ENCODE measurements around the gene IFNGR2.

IFNGR2 gene

GRCh38 chr21:33412832-33413519 is 9.8 kb downstream of the IFNGR2 start:
- H3K9me3 ChIP-seq (ENCODE audit: control insufficient read depth in 5 of 5, low read length in 5 of 5) = no peaks in the 10 kb centered on the region
- no peaks in the 10 kb centered on the region for H3K27me3 ChIP-seq (ENCODE audit: control insufficient read depth in 5 of 5, insufficient read depth in 4 of 5, low read length in 5 of 5)
- peaks cover 9 to 53% (median 38%) of the 10 kb centered on the region in 5 donors for H3K36me3 ChIP-seq (ENCODE audit: control insufficient read depth in 5 of 5, insufficient read depth in 5 of 5, low read length in 5 of 5)
- peak overlapping the region; percentile 37 for H3K27ac ChIP-seq (ENCODE audit: low read depth, low read length)
- H3K4me3 ChIP-seq (ENCODE audit: low read depth in 1 of 5, low read length in 5 of 5) = no peak overlapping the region
- peaks cover 5 to 71% (median 34%) of the 10 kb centered on the region in 5 donors for H3K4me1 ChIP-seq (ENCODE audit: control insufficient read depth in 5 of 5, insufficient read depth in 5 of 5, low read length in 5 of 5)
- H3K9ac ChIP-seq (ENCODE audit: low read length in 5 of 5) = peak overlapping the region in 1 of 5 donors; percentile 16

- Histone ChIP-seq H3K9ac (ENCODE audit: low read length in 5 of 5) (no peak overlapping the region), H3K36me3 (ENCODE audit: control insufficient read depth in 5 of 5, insufficient read depth in 5 of 5, low read length in 5 of 5) (peaks cover 9 to 55% (median 38%) of the 10 kb centered on the region in 5 donors), H3K4me1 (ENCODE audit: control insufficient read depth in 5 of 5, insufficient read depth in 5 of 5, low read length in 5 of 5) (peaks cover 5 to 74% (median 44%) of the 10 kb centered on the region in 5 donors), H3K4me3 (ENCODE audit: low read depth in 1 of 5, low read length in 5 of 5) (no peak overlapping the region), H3K27me3 (ENCODE audit: control insufficient read depth in 5 of 5, insufficient read depth in 4 of 5, low read length in 5 of 5) (no peaks in the 10 kb centered on the region), H3K9me3 (ENCODE audit: control insufficient read depth in 5 of 5, low read length in 5 of 5) (no peaks in the 10 kb centered on the region), H3K27ac (ENCODE audit: low read depth, low read length) (peak overlapping the region; percentile 37)
These were observed 10.9 kb downstream of the IFNGR2 start for GRCh38 chr21:33414068-33414467.

GRCh38 chr21:33414926-33415325 is 11.7 kb downstream of the IFNGR2 start:
- Histone ChIP-seq H3K27me3 (ENCODE audit: control insufficient read depth in 5 of 5, insufficient read depth in 4 of 5, low read length in 5 of 5) (no peaks in the 10 kb centered on the region), H3K9me3 (ENCODE audit: control insufficient read depth in 5 of 5, low read length in 5 of 5) (no peaks in the 10 kb centered on the region), H3K9ac (ENCODE audit: low read length in 5 of 5) (no peak overlapping the region), H3K27ac (ENCODE audit: low read depth, low read length) (no peak overlapping the region), H3K36me3 (ENCODE audit: control insufficient read depth in 5 of 5, insufficient read depth in 5 of 5, low read length in 5 of 5) (peaks cover 9 to 59% (median 39%) of the 10 kb centered on the region in 5 donors), H3K4me1 (ENCODE audit: control insufficient read depth in 5 of 5, insufficient read depth in 5 of 5, low read length in 5 of 5) (peaks cover 9 to 73% (median 44%) of the 10 kb centered on the region in 5 donors), H3K4me3 (ENCODE audit: low read depth in 1 of 5, low read length in 5 of 5) (no peak overlapping the region)

GRCh38 chr21:33418691-33419090 is 15.5 kb downstream of the IFNGR2 start:
- peak overlapping the region; percentile 99 for H3K27ac ChIP-seq (ENCODE audit: low read depth, low read length)
- no peak overlapping the region for H3K4me3 ChIP-seq (ENCODE audit: low read depth in 1 of 5, low read length in 5 of 5)
- no peaks in the 10 kb centered on the region for H3K27me3 ChIP-seq (ENCODE audit: control insufficient read depth in 5 of 5, insufficient read depth in 4 of 5, low read length in 5 of 5)
- H3K9me3 ChIP-seq (ENCODE audit: control insufficient read depth in 5 of 5, low read length in 5 of 5) = no peaks in the 10 kb centered on the region
- H3K4me1 ChIP-seq (ENCODE audit: control insufficient read depth in 5 of 5, insufficient read depth in 5 of 5, low read length in 5 of 5) = peaks cover 8 to 54% (median 32%) of the 10 kb centered on the region in 5 donors
- H3K36me3 ChIP-seq (ENCODE audit: control insufficient read depth in 5 of 5, insufficient read depth in 5 of 5, low read length in 5 of 5) = peaks cover 12 to 59% (median 44%) of the 10 kb centered on the region in 5 donors
- H3K9ac ChIP-seq (ENCODE audit: low read length in 5 of 5) = peak overlapping the region in 3 of 5 donors; percentile 17 to 76 (median 30)

GRCh38 chr21:33419538-33420123 is 16.4 kb downstream of the IFNGR2 start:
- Histone ChIP-seq H3K27me3 (ENCODE audit: control insufficient read depth in 5 of 5, insufficient read depth in 4 of 5, low read length in 5 of 5) (no peaks in the 10 kb centered on the region), H3K27ac (ENCODE audit: low read depth, low read length) (peak overlapping the region; percentile 99), H3K4me3 (ENCODE audit: low read depth in 1 of 5, low read length in 5 of 5) (peak overlapping the region in 2 of 5 donors; percentile 2 to 35), H3K36me3 (ENCODE audit: control insufficient read depth in 5 of 5, insufficient read depth in 5 of 5, low read length in 5 of 5) (peaks cover 12 to 61% (median 49%) of the 10 kb centered on the region in 5 donors), H3K4me1 (ENCODE audit: control insufficient read depth in 5 of 5, insufficient read depth in 5 of 5, low read length in 5 of 5) (peaks cover 9 to 45% (median 32%) of the 10 kb centered on the region in 5 donors), H3K9ac (ENCODE audit: low read length in 5 of 5) (peak overlapping the region; percentile 11 to 96 (median 65)), H3K9me3 (ENCODE audit: control insufficient read depth in 5 of 5, low read length in 5 of 5) (no peaks in the 10 kb centered on the region)

GRCh38 chr21:33421713-33422393 is 18.6 kb downstream of the IFNGR2 start:
- H3K4me3 ChIP-seq (ENCODE audit: low read depth in 1 of 5, low read length in 5 of 5) = no peak overlapping the region
- no peak overlapping the region for H3K9ac ChIP-seq (ENCODE audit: low read length in 5 of 5)
- peak overlapping the region; percentile 99 for H3K27ac ChIP-seq (ENCODE audit: low read depth, low read length)
- H3K9me3 ChIP-seq (ENCODE audit: control insufficient read depth in 5 of 5, low read length in 5 of 5) = no peaks in the 10 kb centered on the region
- H3K27me3 ChIP-seq (ENCODE audit: control insufficient read depth in 5 of 5, insufficient read depth in 4 of 5, low read length in 5 of 5) = no peaks in the 10 kb centered on the region
- H3K36me3 ChIP-seq (ENCODE audit: control insufficient read depth in 5 of 5, insufficient read depth in 5 of 5, low read length in 5 of 5) = peaks cover 8 to 64% (median 46%) of the 10 kb centered on the region in 5 donors
- H3K4me1 ChIP-seq (ENCODE audit: control insufficient read depth in 5 of 5, insufficient read depth in 5 of 5, low read length in 5 of 5) = peaks cover 9 to 32% (median 31%) of the 10 kb centered on the region in 5 donors

- H3K27ac ChIP-seq (ENCODE audit: low read depth, low read length) = no peak overlapping the region
- no peaks in the 10 kb centered on the region for H3K9me3 ChIP-seq (ENCODE audit: control insufficient read depth in 5 of 5, low read length in 5 of 5)
- no peak overlapping the region for H3K4me3 ChIP-seq (ENCODE audit: low read depth in 1 of 5, low read length in 5 of 5)
- no peak overlapping the region for H3K9ac ChIP-seq (ENCODE audit: low read length in 5 of 5)
- peaks cover 8 to 78% (median 57%) of the 10 kb centered on the region in 5 donors for H3K36me3 ChIP-seq (ENCODE audit: control insufficient read depth in 5 of 5, insufficient read depth in 5 of 5, low read length in 5 of 5)
- H3K4me1 ChIP-seq (ENCODE audit: control insufficient read depth in 5 of 5, insufficient read depth in 5 of 5, low read length in 5 of 5) = peaks cover 9 to 27% (median 23%) of the 10 kb centered on the region in 5 donors
- no peaks in the 10 kb centered on the region for H3K27me3 ChIP-seq (ENCODE audit: control insufficient read depth in 5 of 5, insufficient read depth in 4 of 5, low read length in 5 of 5)
These were observed 21.0 kb downstream of the IFNGR2 start for GRCh38 chr21:33424214-33424613.

- no peak overlapping the region for H3K9ac ChIP-seq (ENCODE audit: low read length in 5 of 5)
- no peaks in the 10 kb centered on the region for H3K27me3 ChIP-seq (ENCODE audit: control insufficient read depth in 5 of 5, insufficient read depth in 4 of 5, low read length in 5 of 5)
- no peak overlapping the region for H3K27ac ChIP-seq (ENCODE audit: low read depth, low read length)
- H3K4me1 ChIP-seq (ENCODE audit: control insufficient read depth in 5 of 5, insufficient read depth in 5 of 5, low read length in 5 of 5) = peaks cover 1 to 23% (median 16%) of the 10 kb centered on the region in 5 donors
- H3K4me3 ChIP-seq (ENCODE audit: low read depth in 1 of 5, low read length in 5 of 5) = no peak overlapping the region
- no peaks in the 10 kb centered on the region for H3K9me3 ChIP-seq (ENCODE audit: control insufficient read depth in 5 of 5, low read length in 5 of 5)
- peaks cover 8 to 77% (median 58%) of the 10 kb centered on the region in 5 donors for H3K36me3 ChIP-seq (ENCODE audit: control insufficient read depth in 5 of 5, insufficient read depth in 5 of 5, low read length in 5 of 5)
These were observed 22.6 kb downstream of the IFNGR2 start for GRCh38 chr21:33425825-33426224.

GRCh38 chr21:33427051-33427450 is 23.8 kb downstream of the IFNGR2 start:
- H3K4me3 ChIP-seq (ENCODE audit: low read depth in 1 of 5, low read length in 5 of 5) = no peak overlapping the region
- H3K27ac ChIP-seq (ENCODE audit: low read depth, low read length) = no peak overlapping the region
- no peak overlapping the region for H3K9ac ChIP-seq (ENCODE audit: low read length in 5 of 5)
- H3K27me3 ChIP-seq (ENCODE audit: control insufficient read depth in 5 of 5, insufficient read depth in 4 of 5, low read length in 5 of 5) = no peaks in the 10 kb centered on the region
- H3K9me3 ChIP-seq (ENCODE audit: control insufficient read depth in 5 of 5, low read length in 5 of 5) = no peaks in the 10 kb centered on the region
- peaks cover 8 to 81% (median 55%) of the 10 kb centered on the region in 5 donors for H3K36me3 ChIP-seq (ENCODE audit: control insufficient read depth in 5 of 5, insufficient read depth in 5 of 5, low read length in 5 of 5)
- H3K4me1 ChIP-seq (ENCODE audit: control insufficient read depth in 5 of 5, insufficient read depth in 5 of 5, low read length in 5 of 5) = peaks cover 1 to 23% (median 16%) of the 10 kb centered on the region in 5 donors

GRCh38 chr21:33428669-33429068 is 25.5 kb downstream of the IFNGR2 start:
- Histone ChIP-seq H3K4me1 (ENCODE audit: control insufficient read depth in 5 of 5, insufficient read depth in 5 of 5, low read length in 5 of 5) (peaks cover 4 to 39% (median 26%) of the 10 kb centered on the region in 5 donors), H3K9me3 (ENCODE audit: control insufficient read depth in 5 of 5, low read length in 5 of 5) (no peaks in the 10 kb centered on the region), H3K27ac (ENCODE audit: low read depth, low read length) (peak overlapping the region; percentile 90), H3K4me3 (ENCODE audit: low read depth in 1 of 5, low read length in 5 of 5) (no peak overlapping the region), H3K36me3 (ENCODE audit: control insufficient read depth in 5 of 5, insufficient read depth in 5 of 5, low read length in 5 of 5) (peaks cover 12 to 93% (median 67%) of the 10 kb centered on the region in 5 donors), H3K27me3 (ENCODE audit: control insufficient read depth in 5 of 5, insufficient read depth in 4 of 5, low read length in 5 of 5) (no peaks in the 10 kb centered on the region), H3K9ac (ENCODE audit: low read length in 5 of 5) (peak overlapping the region in 1 of 5 donors; percentile 72)

Data from subcutaneous abdominal adipose tissue (tissue), 5 donors.